Tibial nerve (tissue), 4 donors: ENCODE measurements around the gene LILRB3.

ENCODE experiments used
- EP300 ChIP-seq, 2 donors: sonication (generic); formaldehyde crosslinking; IDR thresholded peaks; one replicate each; pipeline ENCODE4 v1.6.1; 2017; ENCODE audit warnings: antibody characterized with exemption in 2 of 2, mild to moderate bottlenecking in 1 of 2
- TF ChIP-seq, protein P1 (sequence below), 5 experiments: fragments of 200-600 bp in 3 of 5; fragments of 450-650 bp in 2 of 5; sonication (generic) in 3 of 5; IDR thresholded peaks; one replicate each; pipeline ENCODE4 v1.5.1; 2016 to 2019; ENCODE audit warnings: antibody characterized with exemption in 5 of 5, mild to moderate bottlenecking in 3 of 5, moderate library complexity in 2 of 5

DNA sequence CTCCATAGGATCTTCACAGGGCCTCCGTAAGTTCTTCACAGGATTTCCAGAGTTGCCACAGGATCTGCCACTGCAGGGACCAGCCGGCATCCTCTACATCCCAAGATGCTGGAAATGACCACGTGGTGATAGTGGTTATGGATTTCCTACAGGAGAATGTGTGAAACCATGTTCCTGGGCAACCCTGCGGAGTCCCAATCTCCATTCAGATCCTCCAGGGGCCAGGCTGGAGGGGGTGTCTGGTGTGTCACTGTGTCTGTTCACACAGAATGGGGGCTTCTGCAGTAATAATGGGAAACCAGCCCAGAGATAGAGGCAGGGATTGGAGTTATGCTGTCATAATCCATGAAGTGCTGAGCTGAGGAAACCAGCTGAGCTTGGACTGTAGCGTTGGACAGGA is 11.1 kb upstream of the LILRB3 start:
- TF ChIP-seq EP300 (IDR thresholded peaks at IDR 0.05), result no peak
- TF ChIP-seq, protein P1, sequence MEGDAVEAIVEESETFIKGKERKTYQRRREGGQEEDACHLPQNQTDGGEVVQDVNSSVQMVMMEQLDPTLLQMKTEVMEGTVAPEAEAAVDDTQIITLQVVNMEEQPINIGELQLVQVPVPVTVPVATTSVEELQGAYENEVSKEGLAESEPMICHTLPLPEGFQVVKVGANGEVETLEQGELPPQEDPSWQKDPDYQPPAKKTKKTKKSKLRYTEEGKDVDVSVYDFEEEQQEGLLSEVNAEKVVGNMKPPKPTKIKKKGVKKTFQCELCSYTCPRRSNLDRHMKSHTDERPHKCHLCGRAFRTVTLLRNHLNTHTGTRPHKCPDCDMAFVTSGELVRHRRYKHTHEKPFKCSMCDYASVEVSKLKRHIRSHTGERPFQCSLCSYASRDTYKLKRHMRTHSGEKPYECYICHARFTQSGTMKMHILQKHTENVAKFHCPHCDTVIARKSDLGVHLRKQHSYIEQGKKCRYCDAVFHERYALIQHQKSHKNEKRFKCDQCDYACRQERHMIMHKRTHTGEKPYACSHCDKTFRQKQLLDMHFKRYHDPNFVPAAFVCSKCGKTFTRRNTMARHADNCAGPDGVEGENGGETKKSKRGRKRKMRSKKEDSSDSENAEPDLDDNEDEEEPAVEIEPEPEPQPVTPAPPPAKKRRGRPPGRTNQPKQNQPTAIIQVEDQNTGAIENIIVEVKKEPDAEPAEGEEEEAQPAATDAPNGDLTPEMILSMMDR (IDR thresholded peaks at IDR 0.05), result no peak
